Neural crest cell (in vitro differentiated cells): ENCODE measurements around the gene FOXB2. TPM values are rescaled to one million over a fixed set of nuclear protein-coding genes. Genes with fewer than 3 reads are reported as not detected.

Source experiments
- DNase-seq: peaks from one replicate; pipeline ENCODE4 v3.0.0; 2021; ENCODE audit warnings: low read depth, mixed read lengths, low spot score
- H3K27ac Mint-ChIP-seq: one replicate; pipeline ENCODE4 v1.8.0; 2021; ENCODE audit warnings: mild to moderate bottlenecking, mixed read lengths; ENCODE audit not compliant: unreplicated experiment
- H3K27me3 Mint-ChIP-seq: 2 replicates; pipeline ENCODE4 v1.8.0; 2021; ENCODE audit warnings: low read depth, mild to moderate bottlenecking, mixed read lengths
- H3K36me3 Mint-ChIP-seq: 2 replicates; pipeline ENCODE4 v1.8.0; 2021; ENCODE audit warnings: low read depth, mild to moderate bottlenecking, mixed read lengths
- H3K4me1 Mint-ChIP-seq: 2 replicates; pipeline ENCODE4 v1.8.0; 2021; ENCODE audit warnings: mixed read lengths
- H3K4me3 Mint-ChIP-seq: one replicate; pipeline ENCODE4 v1.8.0; 2021; ENCODE audit warnings: mild to moderate bottlenecking, mixed read lengths
- H3K9me3 Mint-ChIP-seq: 2 replicates; pipeline ENCODE4 v1.8.0; 2021; ENCODE audit warnings: mixed read lengths
- total RNA-seq: library from RNA; stranded (reverse); gene quantifications from 2 replicates; pipeline ENCODE4 v1.2.1, GENCODE V29; 2021
- TF ChIP-seq, protein P1 (sequence below): fragments of 200-600 bp; sonication (generic); conservative IDR thresholded peaks from 2 replicates; pipeline ENCODE4 v1.5.0; 2021; ENCODE audit warnings: antibody characterized with exemption, mild to moderate bottlenecking

Gene FOXB2
- total RNA-seq, 1 donor from 2014 or later = not detected

DNA sequence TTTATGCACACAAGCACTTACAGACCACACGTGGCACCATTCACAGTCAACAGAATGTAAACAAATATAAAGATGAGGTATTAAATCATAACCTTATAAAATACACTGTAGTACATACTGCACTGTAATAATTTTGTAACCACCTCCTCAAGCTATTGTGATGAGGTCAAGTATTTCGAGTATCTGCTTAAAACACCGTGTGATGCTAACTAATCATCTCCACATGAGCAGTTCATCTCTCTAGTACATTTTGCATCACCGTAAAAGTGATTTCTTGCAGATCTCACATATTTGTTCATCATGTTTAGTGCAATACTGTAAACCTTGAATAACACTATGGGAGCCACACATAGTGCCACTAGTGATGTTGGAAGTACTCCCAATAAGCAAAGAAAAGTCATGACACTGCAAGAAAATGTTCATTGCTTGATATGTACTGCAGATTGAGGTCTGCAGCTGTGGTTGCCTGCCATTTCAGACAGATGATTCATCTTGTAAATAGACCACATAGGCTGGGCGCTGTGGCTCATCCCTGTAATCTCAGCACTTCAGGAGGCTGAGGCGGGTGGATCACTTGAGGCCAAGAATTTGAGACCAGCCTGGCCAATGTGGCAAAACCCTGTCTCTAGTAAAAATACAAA lies 44.3 kb downstream of the FOXB2 start:
- Mint-ChIP-seq H3K27me3 (no peaks in the 10 kb centered on the region), H3K9me3 (peaks cover 2% of the 10 kb centered on the region), H3K36me3 (peaks cover 3% of the 10 kb centered on the region), H3K27ac (no peak overlapping the region), H3K4me1 (no peaks in the 10 kb centered on the region), H3K4me3 (no peak overlapping the region)
- no peak for DNase-seq
- TF ChIP-seq, protein P1, sequence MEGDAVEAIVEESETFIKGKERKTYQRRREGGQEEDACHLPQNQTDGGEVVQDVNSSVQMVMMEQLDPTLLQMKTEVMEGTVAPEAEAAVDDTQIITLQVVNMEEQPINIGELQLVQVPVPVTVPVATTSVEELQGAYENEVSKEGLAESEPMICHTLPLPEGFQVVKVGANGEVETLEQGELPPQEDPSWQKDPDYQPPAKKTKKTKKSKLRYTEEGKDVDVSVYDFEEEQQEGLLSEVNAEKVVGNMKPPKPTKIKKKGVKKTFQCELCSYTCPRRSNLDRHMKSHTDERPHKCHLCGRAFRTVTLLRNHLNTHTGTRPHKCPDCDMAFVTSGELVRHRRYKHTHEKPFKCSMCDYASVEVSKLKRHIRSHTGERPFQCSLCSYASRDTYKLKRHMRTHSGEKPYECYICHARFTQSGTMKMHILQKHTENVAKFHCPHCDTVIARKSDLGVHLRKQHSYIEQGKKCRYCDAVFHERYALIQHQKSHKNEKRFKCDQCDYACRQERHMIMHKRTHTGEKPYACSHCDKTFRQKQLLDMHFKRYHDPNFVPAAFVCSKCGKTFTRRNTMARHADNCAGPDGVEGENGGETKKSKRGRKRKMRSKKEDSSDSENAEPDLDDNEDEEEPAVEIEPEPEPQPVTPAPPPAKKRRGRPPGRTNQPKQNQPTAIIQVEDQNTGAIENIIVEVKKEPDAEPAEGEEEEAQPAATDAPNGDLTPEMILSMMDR = no peak

DNA sequence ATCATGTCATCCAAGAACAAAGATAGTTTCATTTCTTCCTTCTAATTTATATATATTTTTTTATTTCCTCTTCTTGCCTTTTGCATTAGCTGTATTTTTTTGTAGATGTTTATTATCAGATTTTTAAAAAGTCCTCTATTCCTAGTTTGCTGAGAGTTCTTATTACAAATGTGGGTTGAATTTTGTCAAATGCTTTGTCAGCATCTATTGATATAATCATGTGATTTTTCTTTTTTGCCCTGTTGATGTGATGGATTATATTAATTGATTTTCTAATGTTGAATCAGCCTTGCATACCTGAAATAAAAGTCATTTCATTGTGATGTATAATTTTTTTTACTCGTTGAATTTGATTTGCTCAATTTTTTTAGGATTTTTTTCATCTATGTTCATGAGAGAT lies 46.9 kb downstream of the FOXB2 start:
- TF ChIP-seq, protein P1 = no peak
- peaks cover 2% of the 10 kb centered on the region for H3K9me3 Mint-ChIP-seq
- no peaks in the 10 kb centered on the region for H3K4me1 Mint-ChIP-seq
- H3K4me3 Mint-ChIP-seq = no peak overlapping the region
- DNase-seq = no peak
- peaks cover 3% of the 10 kb centered on the region for H3K36me3 Mint-ChIP-seq
- no peaks in the 10 kb centered on the region for H3K27me3 Mint-ChIP-seq
- no peak overlapping the region for H3K27ac Mint-ChIP-seq

Other genes with a start within 250 kb of the FOXB2 start
- gene PRUNE2, start 113.5 kb upstream of the FOXB2 start, total RNA-seq = 4.3 and 5.4 TPM in 2 replicates
- gene VPS13A, start 157.9 kb downstream of the FOXB2 start, total RNA-seq = 28.7 and 29.3 TPM in 2 replicates